Motor neuron (in vitro differentiated cells): ENCODE data around the gene PRDX3. TPM values are rescaled to one million over a fixed set of nuclear protein-coding genes. Genes with fewer than 3 reads are reported as not detected.
"Not testable (repeated sequence)": the region's sequence is repeated elsewhere in the genome, so short reads cannot be mapped to it uniquely, and the experiment has no call there.

Experiments used
- ATAC-seq, 8 experiments: fragments of 200-7000 bp; cut with Tn5 transposase; replicated peaks in 6 of 8; 2 replicates each; pipeline ENCODE4 v1.8.0; 2021; ENCODE audit warnings: mild to moderate bottlenecking in 8 of 8, moderate library complexity in 8 of 8
- H3K27ac ChIP-seq, 2 donors: fragments of 250-450 bp; sonication (Bioruptor Pico); 2 replicates each; pipeline ENCODE4 v1.9.0; 2021; ENCODE audit warnings: antibody characterized with exemption in 2 of 2, mild to moderate bottlenecking in 2 of 2, moderate library complexity in 1 of 2
- H3K4me1 ChIP-seq, 2 donors: fragments of 250-450 bp; sonication (Bioruptor Pico); replicated peaks in 1 of 2; 2 replicates each; pipeline ENCODE4 v1.6.1; 2021; ENCODE audit warnings: antibody characterized with exemption in 2 of 2, mild to moderate bottlenecking in 2 of 2, moderate library complexity in 1 of 2
- H3K4me3 ChIP-seq, 5 donors: fragments of 250-450 bp; sonication (Bioruptor Pico); 2 replicates each; pipeline ENCODE4 v1.9.0; 2021; ENCODE audit warnings: antibody characterized with exemption in 5 of 5, mild to moderate bottlenecking in 5 of 5, moderate library complexity in 4 of 5
- WGBS, 10 experiments: fragments of 450-650 bp; shearing (Covaris generic); methylation state at CpG; one replicate each; pipeline ENCODE4 v1.0.0; 2022; 5-methylcytosine and 5-hydroxymethylcytosine counted together
- in situ Hi-C, 9 experiments: fragments of 400-800 bp; cut with MboI; loops; one replicate each; pipeline ENCODE4 v1.15.0; 2021; ENCODE audit warnings: low sequenced_read_pairs in 9 of 9, low pct_unique_long_range_greater_than_20kb in 2 of 9; ENCODE audit not compliant: unreplicated experiment in 9 of 9
- total RNA-seq, 8 experiments: library from RNA; unstranded; fragments of 300-600 nt; gene quantifications; 2 replicates each; pipeline versions ENCODE4 v1.2.3 to v1.2.4, GENCODE V29; 2022

PRDX3 gene
- total RNA-seq, 8 experiments from 2014 or later = 78.5 to 191 (median 129) TPM

DNA sequence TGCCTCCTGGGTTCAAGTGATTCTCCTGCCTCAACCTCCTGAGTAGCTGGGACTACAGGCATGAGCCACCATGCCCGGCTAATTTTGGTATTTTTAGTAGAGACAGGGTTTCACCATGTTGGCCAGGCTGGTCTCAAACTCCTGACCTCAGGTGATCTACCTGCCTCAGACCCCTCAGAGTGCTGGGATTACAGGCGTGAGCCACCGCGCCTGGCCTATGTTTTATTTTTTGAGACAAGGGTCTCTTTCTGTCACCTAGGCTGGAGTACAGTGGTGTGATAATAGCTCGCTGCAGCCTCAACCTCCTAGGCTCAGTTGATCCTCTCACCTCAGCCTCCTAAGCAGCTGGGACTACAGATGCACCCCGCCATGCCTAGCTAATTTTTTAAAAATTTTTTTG, 27.0 kb downstream of the PRDX3 start:
- ATAC-seq, H3K4me3 ChIP-seq, H3K4me1 ChIP-seq, H3K27ac ChIP-seq, in situ Hi-C loops: not testable (repeated sequence)
- WGBS, 10 experiments = 80 to 100% (median 100%) methylated on average over 1 to 5 of the region's 6 CpGs; no CpG with 5 or more reads in 5 of the 10 experiments

- in situ Hi-C loops = no loop called here
- 67 to 100% (median 89%) methylated on average over 2 to 11 of the region's 13 CpGs; no CpG with 5 or more reads in 3 of the 10 experiments for WGBS, 10 experiments
Observed at GRCh38 chr10:119149729-119150128, 28.9 kb downstream of the PRDX3 start.

DNA sequence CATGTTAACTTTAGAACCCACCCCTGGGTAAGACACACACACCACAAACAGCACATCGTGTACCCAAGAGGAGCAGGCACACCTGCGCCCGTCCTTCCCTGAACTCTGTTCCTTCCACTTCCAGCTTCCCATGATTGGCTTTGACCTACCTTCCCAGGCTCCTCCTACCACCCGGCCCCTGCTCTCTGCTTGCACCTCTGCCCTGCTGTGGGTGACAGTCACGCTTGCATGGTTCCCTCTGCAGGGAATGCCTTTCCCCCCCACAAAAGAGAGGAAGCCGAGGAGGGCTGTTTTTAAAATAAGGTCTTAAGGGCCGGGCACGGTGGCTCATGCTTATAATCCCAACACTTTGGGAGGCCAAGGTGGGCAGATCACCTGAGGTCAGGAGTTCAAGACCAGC, 29.5 kb downstream of the PRDX3 start:
- Histone ChIP-seq H3K27ac (no peak overlapping the region), H3K4me1 (no peaks in the 10 kb centered on the region), H3K4me3 (no peak overlapping the region)
- in situ Hi-C loops = no loop called here
- no peak for ATAC-seq
- 20 to 100% (median 100%) methylated on average over 1 to 3 of the region's 8 CpGs; no CpG with 5 or more reads in 6 of the 10 experiments for WGBS, 10 experiments

More at GRCh38 chr10:119149729-119150128, 28.9 kb downstream of the PRDX3 start:
- ATAC-seq = no peak
- no peak overlapping the region for H3K27ac ChIP-seq
- H3K4me1 ChIP-seq = no peaks in the 10 kb centered on the region
- no peak overlapping the region for H3K4me3 ChIP-seq

DNA sequence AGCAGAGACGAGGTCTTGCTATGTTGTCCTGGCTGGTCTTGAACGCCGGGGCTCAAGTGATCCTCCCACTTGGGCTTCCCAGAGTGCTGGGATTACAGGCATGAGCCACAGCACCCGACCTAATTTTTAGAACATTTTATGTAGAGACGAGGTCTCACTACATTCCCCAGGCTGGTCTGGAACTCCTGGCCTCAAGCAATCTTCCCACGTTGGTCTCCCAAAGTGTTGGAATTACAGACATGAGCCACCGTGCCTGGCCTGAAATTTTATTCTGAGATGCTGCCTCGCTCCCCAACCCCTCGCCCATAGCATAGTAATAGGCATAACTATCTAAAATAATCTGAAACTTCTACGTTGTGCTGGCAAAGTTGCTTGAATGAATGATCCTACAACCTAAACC, 35.0 kb downstream of the PRDX3 start:
- WGBS, 10 experiments = 85 to 94% (median 88%) methylated on average over 2 to 7 of the region's 10 CpGs; no CpG with 5 or more reads in 3 of the 10 experiments
- Histone ChIP-seq H3K4me3 (no peak overlapping the region), H3K4me1 (no peaks in the 10 kb centered on the region), H3K27ac (no peak overlapping the region)
- ATAC-seq = no peak
- in situ Hi-C loops = no loop called here

GRCh38 chr10:119140603-119141245, 37.9 kb downstream of the PRDX3 start:
- Histone ChIP-seq H3K27ac (no peak overlapping the region), H3K4me3 (no peak overlapping the region), H3K4me1 (no peaks in the 10 kb centered on the region)
- ATAC-seq = no peak
- in situ Hi-C loops = no loop called here
- WGBS, 10 experiments = 60 to 100% (median 92%) methylated on average over 1 to 14 of the region's 21 CpGs

DNA sequence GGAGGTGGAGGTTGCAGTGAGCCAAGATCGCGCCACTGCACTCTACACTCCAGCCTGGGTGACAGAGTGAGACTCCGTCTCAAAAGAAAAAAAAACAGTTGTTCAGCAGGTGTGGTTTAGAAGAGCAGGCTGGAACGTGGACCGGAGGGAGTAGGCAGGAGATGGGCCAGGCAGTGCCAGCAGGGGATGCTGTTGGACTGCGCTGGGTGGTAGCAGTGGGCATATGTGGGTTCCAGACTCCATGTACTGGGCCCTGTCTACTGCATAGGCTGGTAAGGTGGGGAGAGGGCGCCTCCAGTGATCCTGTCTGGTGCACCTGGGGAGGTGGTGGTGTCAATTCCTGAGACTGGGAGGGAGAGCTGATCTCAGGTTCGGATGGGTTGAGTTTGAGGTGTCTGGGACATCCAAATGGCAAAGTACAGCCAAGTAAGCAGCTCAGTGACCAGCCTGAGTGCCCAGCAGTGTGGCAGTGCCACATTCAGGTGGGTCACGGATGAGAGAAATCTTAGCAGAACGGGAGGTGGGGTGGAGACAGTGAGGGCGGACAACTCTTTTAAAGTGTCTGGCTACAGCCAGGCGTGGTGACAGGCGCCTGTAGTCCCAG, 39.0 kb downstream of the PRDX3 start:
- peak; percentile 33 to 76 (median 54) for ATAC-seq
- WGBS, 10 experiments = 17 to 100% (median 94%) methylated on average over 2 to 6 of the region's 13 CpGs; no CpG with 5 or more reads in 3 of the 10 experiments
- Histone ChIP-seq H3K4me3 (no peak overlapping the region), H3K4me1 (no peaks in the 10 kb centered on the region), H3K27ac (no peak overlapping the region)
- in situ Hi-C loops = no loop called here

- in situ Hi-C loops = no loop called here
- H3K27ac ChIP-seq = no peak overlapping the region
- 88 to 100% (median 99%) methylated on average over 2 to 8 of the region's 16 CpGs; no CpG with 5 or more reads in 2 of the 10 experiments for WGBS, 10 experiments
Observed at GRCh38 chr10:119138346-119139306, 40.0 kb downstream of the PRDX3 start.

DNA sequence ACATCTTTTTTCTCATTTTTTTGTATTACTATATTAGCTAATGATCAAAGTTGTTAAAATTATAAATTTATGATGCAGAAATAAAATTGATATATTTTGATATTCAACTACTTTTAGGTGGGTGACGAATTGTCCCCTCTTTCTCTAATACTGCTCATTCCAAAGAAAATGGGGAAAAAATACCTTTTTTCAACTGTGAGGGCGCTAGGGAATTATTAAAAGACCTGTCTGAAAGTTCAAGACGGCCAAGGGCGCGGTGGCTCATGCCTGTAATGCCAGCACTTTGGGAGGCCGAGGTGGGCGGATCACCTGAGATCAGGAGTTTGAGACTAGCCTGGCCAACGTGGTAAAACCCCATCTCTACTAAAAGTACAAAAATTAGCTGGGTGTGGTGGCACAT, 40.7 kb downstream of the PRDX3 start:
- ATAC-seq, H3K27ac ChIP-seq, in situ Hi-C loops, H3K4me1 ChIP-seq, H3K4me3 ChIP-seq: not testable (repeated sequence)
- WGBS, 10 experiments = 90 to 100% (median 100%) methylated on average over 2 to 3 of the region's 8 CpGs; no CpG with 5 or more reads in 6 of the 10 experiments

More at GRCh38 chr10:119138346-119139306, 40.0 kb downstream of the PRDX3 start:
- ATAC-seq = peak in 1 of 8 experiments; percentile 3
- no peaks in the 10 kb centered on the region for H3K4me1 ChIP-seq
- H3K4me3 ChIP-seq = no peak overlapping the region

GRCh38 chr10:119136084-119136483, 42.5 kb downstream of the PRDX3 start:
- WGBS, 10 experiments = 60 to 95% (median 89%) methylated on average over 1 to 7 of the region's 7 CpGs; no CpG with 5 or more reads in 1 of the 10 experiments
- in situ Hi-C loops = no loop called here
- no peaks in the 10 kb centered on the region for H3K4me1 ChIP-seq
- no peak overlapping the region for H3K4me3 ChIP-seq
- no peak overlapping the region for H3K27ac ChIP-seq
- ATAC-seq = no peak

GRCh38 chr10:119135513-119135881, 43.1 kb downstream of the PRDX3 start:
- ATAC-seq = no peak
- H3K27ac ChIP-seq = no peak overlapping the region
- in situ Hi-C loops = no loop called here
- WGBS, 10 experiments = 33 to 100% (median 88%) methylated on average over 1 to 4 of the region's 4 CpGs; no CpG with 5 or more reads in 2 of the 10 experiments
- H3K4me3 ChIP-seq = no peak overlapping the region
- no peaks in the 10 kb centered on the region for H3K4me1 ChIP-seq

GRCh38 chr10:119133949-119134348, 44.7 kb downstream of the PRDX3 start:
- WGBS, 10 experiments = 83 to 100% (median 96%) methylated on average over 1 to 6 of the region's 8 CpGs; no CpG with 5 or more reads in 4 of the 10 experiments
- H3K4me3 ChIP-seq = no peak overlapping the region
- in situ Hi-C loops = no loop called here
- no peaks in the 10 kb centered on the region for H3K4me1 ChIP-seq
- ATAC-seq = no peak
- no peak overlapping the region for H3K27ac ChIP-seq

DNA sequence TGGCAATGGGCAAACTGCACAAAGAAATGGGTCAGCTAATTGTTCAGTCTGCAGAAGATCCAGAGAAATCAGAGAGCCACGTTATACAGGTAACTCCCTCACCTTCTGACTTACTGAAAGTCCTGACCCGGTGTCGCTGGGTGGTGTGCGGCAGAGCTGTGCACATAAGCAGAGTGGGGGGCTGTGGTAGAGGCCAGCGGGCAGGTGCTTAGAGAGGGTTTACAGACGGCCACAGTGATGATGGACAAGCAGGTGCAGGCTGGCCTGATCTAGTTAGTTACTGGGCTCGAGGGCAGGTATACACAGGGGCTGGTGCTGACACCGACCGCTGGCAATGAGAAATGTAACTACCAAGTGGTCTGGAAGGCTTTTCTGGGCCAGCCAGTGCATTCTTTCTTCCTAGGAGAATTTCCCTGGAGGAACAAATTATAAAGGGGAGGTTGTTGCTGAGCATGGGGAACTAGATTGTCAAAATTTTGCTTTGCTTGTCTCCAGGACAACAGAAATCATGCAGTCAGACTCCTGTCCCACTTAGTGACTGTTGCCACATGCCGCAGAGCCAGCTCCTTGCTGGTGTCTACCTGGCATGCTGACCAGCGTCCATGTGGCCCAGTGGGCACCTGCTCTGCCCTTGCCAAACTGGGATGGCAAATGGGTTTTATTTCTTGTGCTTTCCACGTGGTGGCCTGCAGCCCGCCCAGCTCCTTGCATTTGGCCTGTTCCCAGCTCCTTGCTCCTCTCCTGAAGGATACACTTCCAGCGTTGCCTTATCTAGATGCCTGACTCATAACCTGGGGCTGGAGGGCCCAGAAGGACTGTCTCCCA, 45.9 kb downstream of the PRDX3 start:
- in situ Hi-C loops = no loop called here
- ATAC-seq = peak in 1 of 8 experiments; percentile 73
- Histone ChIP-seq H3K27ac (no peak overlapping the region), H3K4me3 (no peak overlapping the region), H3K4me1 (no peaks in the 10 kb centered on the region)
- WGBS, 10 experiments = 65 to 100% (median 85%) methylated on average over 2 to 9 of the region's 14 CpGs; no CpG with 5 or more reads in 2 of the 10 experiments
